Measurements from ENCODE around the gene SLC17A4.
"Not testable (repeated sequence)": the region's sequence is repeated elsewhere in the genome, so short reads cannot be mapped to it uniquely, and the experiment has no call there.

GRCh38 chr6:25748601-25749517 lies 5.7 kb upstream of the SLC17A4 start:
- not testable (repeated sequence) for TF ChIP-seq CTCF (conservative IDR thresholded peaks at IDR 0.05; ENCODE audit: low read length); EZH2phosphoT487 (IDR thresholded peaks at IDR 0.05; ENCODE audit: borderline replicate concordance)

All from Loucy (cell line).